Spleen (tissue), 11 donors: ENCODE results near the gene PRR35. TPM values are rescaled to one million over a fixed set of nuclear protein-coding genes. Genes with fewer than 3 reads are reported as not detected.

ENCODE experiments used
- DNase-seq: peaks from one replicate; pipeline ENCODE4 v3.0.0-alpha.2; 2020
- H3K27ac ChIP-seq, 8 donors: fragments of 200-600 bp; sonication (generic) in 7 of 8; 1 replicate in 4 of 8; 2 replicates in 4 of 8; pipeline versions ENCODE4 v1.5.0 to v1.8.0; 2016 to 2021; ENCODE audit warnings: inconsistent platforms in 4 of 8, mild to moderate bottlenecking in 4 of 8, moderate library complexity in 1 of 8
- H3K27me3 ChIP-seq, 7 donors: fragments of 200-600 bp; sonication (generic) in 6 of 7; replicated peaks in 1 of 7; 1 replicate in 4 of 7; 2 replicates in 3 of 7; pipeline versions ENCODE4 v1.5.0 to v1.8.0; 2016 to 2021; ENCODE audit warnings: inconsistent platforms in 3 of 7, mild to moderate bottlenecking in 1 of 7
- H3K36me3 ChIP-seq, 6 donors: fragments of 200-600 bp; sonication (generic) in 5 of 6; 1 replicate in 4 of 6; 2 replicates in 2 of 6; pipeline versions ENCODE4 v1.5.0 to v1.8.0; 2016 to 2021; ENCODE audit warnings: inconsistent platforms in 2 of 6
- H3K4me1 ChIP-seq, 6 donors: fragments of 200-600 bp; sonication (generic) in 5 of 6; 1 replicate in 3 of 6; 2 replicates in 3 of 6; pipeline versions ENCODE4 v1.5.0 to v1.8.0; 2016 to 2021; ENCODE audit warnings: inconsistent platforms in 3 of 6
- H3K4me3 ChIP-seq, 8 donors: fragments of 200-600 bp; sonication (generic) in 7 of 8; 1 replicate in 4 of 8; 2 replicates in 4 of 8; pipeline versions ENCODE4 v1.5.0 to v1.8.0; 2016 to 2021; ENCODE audit warnings: inconsistent platforms in 4 of 8, mild to moderate bottlenecking in 4 of 8, moderate library complexity in 2 of 8
- H3K9me3 ChIP-seq, 8 donors: fragments of 200-600 bp; sonication (generic) in 7 of 8; 1 replicate in 4 of 8; 2 replicates in 4 of 8; pipeline versions ENCODE4 v1.5.0 to v1.8.0; 2016 to 2021; ENCODE audit warnings: inconsistent platforms in 4 of 8
- CTCF ChIP-seq, 11 experiments: fragments of 200-600 bp in 7 of 11; fragments of 450-650 bp in 4 of 11; sonication (generic) in 4 of 11; IDR thresholded peaks in 8 of 11; conservative IDR thresholded peaks in 3 of 11; 1 replicate in 7 of 11; 2 replicates in 4 of 11; pipeline versions ENCODE4 v1.4.0 to v1.8.0; 2016 to 2021; ENCODE audit warnings: antibody characterized with exemption in 11 of 11, inconsistent platforms in 4 of 11, mild to moderate bottlenecking in 1 of 11
- POLR2A ChIP-seq, 3 donors: fragments of 450-650 bp; IDR thresholded peaks; one replicate each; pipeline ENCODE4 v1.5.1; 2017; ENCODE audit warnings: antibody characterized with exemption in 3 of 3, mild to moderate bottlenecking in 1 of 3
- POLR2AphosphoS5 ChIP-seq, 3 donors: sonication (generic); formaldehyde crosslinking; IDR thresholded peaks; one replicate each; pipeline ENCODE4 v1.5.1; 2017; ENCODE audit warnings: antibody characterized with exemption in 3 of 3
- WGBS, 5 donors: extraction: QIAGEN DNeasy Blood & Tissue Kit in 3 of 5; methylation state at CpG; one replicate each; pipeline versions ENCODE4 v1.1.5 to v1.1.7; 2013 to 2018; 5-methylcytosine and 5-hydroxymethylcytosine counted together
- intact Hi-C: fragments of 100-400 bp; cut with DNase I; formaldehyde crosslinking; loops from one replicate; pipeline ENCODE4 v1.15.0; 2023; ENCODE audit warnings: low total_unique reads
- polyA plus RNA-seq, 3 donors: library from polyadenylated mRNA; stranded (reverse); fragments of 200-250 nt; gene quantifications; one replicate each; pipeline ENCODE4 v1.2.1, GENCODE V29; 2013
- total RNA-seq, 7 donors: library from RNA; depleted of rRNA in 3 of 7; stranded (reverse); fragments of >200 nt in 3 of 7; fragmentation: NEBNext Ultra II Directional in 4 of 7; extraction: Animal tissue kit (Norgen Biotek cat#: 25700) in 4 of 7; gene quantifications; one replicate each; pipeline versions ENCODE4 v1.1.0 to v1.2.1, GENCODE V29; 2016 to 2021
- donor health status: healthy with polysubstance abuse.
- donor health status: DM: no; HTN: no; CAD: no; lungs with moderate emphysema.
- donor health status: DM: no; HTN: no; CAD: no.
- donor health status: Bipolar disorder and iron deficiency.
- donor health status: healthy.
- donor health status: DM: no; HTN: no; CAD: no.
- donor health status: DM: yes; HTN: yes; CAD: no.

Gene PRR35
- total and polyA plus RNA-seq, 10 donors: not detected

- no peak for TF ChIP-seq CTCF (IDR thresholded peaks at IDR 0.05 in 8 of 11, conservative IDR thresholded peaks at IDR 0.05 in 3 of 11)
- no peak for TF ChIP-seq POLR2AphosphoS5 (IDR thresholded peaks at IDR 0.05)
- TF ChIP-seq POLR2A (IDR thresholded peaks at IDR 0.05): no peak
- 41 to 57% (median 51%) methylated on average over 7 of the region's 7 CpGs for WGBS, 5 donors
- Histone ChIP-seq H3K4me1 (peaks cover 0 to 13% (median 5%) of the 10 kb centered on the region in 6 donors), H3K27me3 (no peaks in the 10 kb centered on the region), H3K4me3 (no peak overlapping the region), H3K9me3 (peaks cover 0 to 10% (median 7%) of the 10 kb centered on the region in 8 donors), H3K27ac (no peak overlapping the region), H3K36me3 (peaks cover 0 to 53% (median 2%) of the 10 kb centered on the region in 6 donors)
- intact Hi-C loops: no loop called here
- no peak for DNase-seq
Observed at GRCh38 chr16:600781-601180, 40.6 kb downstream of the PRR35 start.

GRCh38 chr16:603933-604332 is 43.7 kb downstream of the PRR35 start:
- intact Hi-C loops: no loop called here
- H3K36me3 ChIP-seq: peaks cover 0 to 30% (median 0%) of the 10 kb centered on the region in 6 donors
- TF ChIP-seq CTCF (IDR thresholded peaks at IDR 0.05 in 8 of 11, conservative IDR thresholded peaks at IDR 0.05 in 3 of 11) (no peak), POLR2A (IDR thresholded peaks at IDR 0.05) (no peak), POLR2AphosphoS5 (IDR thresholded peaks at IDR 0.05) (no peak)
- H3K27me3 ChIP-seq: no peaks in the 10 kb centered on the region
- DNase-seq: no peak
- H3K27ac ChIP-seq: no peak overlapping the region
- 59 to 78% (median 63%) methylated on average over 5 of the region's 5 CpGs for WGBS, 5 donors
- peaks cover 0 to 3% (median under 1%) of the 10 kb centered on the region in 6 donors for H3K4me1 ChIP-seq
- H3K4me3 ChIP-seq: no peak overlapping the region
- H3K9me3 ChIP-seq: peaks cover 0 to 10% (median 7%) of the 10 kb centered on the region in 8 donors

- intact Hi-C loops: no loop called here
- WGBS, 5 donors: 93 to 97% (median 94%) methylated on average over 17 to 22 of the region's 22 CpGs
- H3K36me3 ChIP-seq: peaks cover 0 to 8% (median 0%) of the 10 kb centered on the region in 6 donors
- H3K9me3 ChIP-seq: peaks cover 0 to 10% (median 7%) of the 10 kb centered on the region in 8 donors
- no peaks in the 10 kb centered on the region for H3K27me3 ChIP-seq
- TF ChIP-seq POLR2A (IDR thresholded peaks at IDR 0.05) (no peak), POLR2AphosphoS5 (IDR thresholded peaks at IDR 0.05) (no peak), CTCF (IDR thresholded peaks at IDR 0.05 in 8 of 11, conservative IDR thresholded peaks at IDR 0.05 in 3 of 11) (no peak)
- H3K4me3 ChIP-seq: no peak overlapping the region
- H3K4me1 ChIP-seq: peaks cover 0 to 27% (median 18%) of the 10 kb centered on the region in 6 donors
- no peak overlapping the region for H3K27ac ChIP-seq
- DNase-seq: no peak
Observed at GRCh38 chr16:606656-607307, 46.6 kb downstream of the PRR35 start.

GRCh38 chr16:608019-608418 is 47.8 kb downstream of the PRR35 start:
- intact Hi-C loops: no loop called here
- DNase-seq: no peak
- H3K36me3 ChIP-seq: peaks cover 0 to 8% (median 0%) of the 10 kb centered on the region in 6 donors
- no peak overlapping the region for H3K4me3 ChIP-seq
- H3K4me1 ChIP-seq: peaks cover 0 to 27% (median 18%) of the 10 kb centered on the region in 6 donors
- TF ChIP-seq POLR2AphosphoS5 (IDR thresholded peaks at IDR 0.05) (no peak), CTCF (IDR thresholded peaks at IDR 0.05 in 8 of 11, conservative IDR thresholded peaks at IDR 0.05 in 3 of 11) (no peak), POLR2A (IDR thresholded peaks at IDR 0.05) (no peak)
- peaks cover 0 to 10% (median 7%) of the 10 kb centered on the region in 8 donors for H3K9me3 ChIP-seq
- H3K27me3 ChIP-seq: no peaks in the 10 kb centered on the region
- 68 to 93% (median 79%) methylated on average over 10 of the region's 10 CpGs for WGBS, 5 donors
- no peak overlapping the region for H3K27ac ChIP-seq
